Activated CD8-positive, alpha-beta memory T cell treated with anti-CD3 and anti-CD28 coated beads, Interleukin-2, amount 50 U/mL, for 1 hour (primary cell): ENCODE data around the gene CCNH.

Source experiments
- DNase-seq: peaks from one replicate; pipeline ENCODE4 v3.0.0-alpha.2; 2020; ENCODE audit errors: extremely low read depth

Gene CCNH

GRCh38 chr5:87412630-87413342 lies at the start of gene CCNH:
Gene CCNH, minus strand, starts transcription at chr5:87412930. Its CDS starts 136 bp downstream, at chr5:87412794.
- DNase-seq: peak; percentile 88

GRCh38 chr5:87457706-87458105 lies 45.0 kb upstream of the CCNH start:
- DNase-seq: no peak

GRCh38 chr5:87453801-87454200 lies 41.1 kb upstream of the CCNH start:
- no peak for DNase-seq

GRCh38 chr5:87452837-87453236 lies 40.1 kb upstream of the CCNH start:
- DNase-seq: no peak

- DNase-seq: no peak
These were observed 29.7 kb upstream of the CCNH start for GRCh38 chr5:87442419-87442818.

- DNase-seq: no peak
These were observed 25.5 kb upstream of the CCNH start for GRCh38 chr5:87438231-87438630.

- no peak for DNase-seq
These were observed 25.0 kb upstream of the CCNH start for GRCh38 chr5:87437724-87438123.

- DNase-seq: no peak
These were observed 22.5 kb upstream of the CCNH start for GRCh38 chr5:87435144-87435694.

- DNase-seq: no peak
These were observed 21.7 kb upstream of the CCNH start for GRCh38 chr5:87434461-87434860.

GRCh38 chr5:87433945-87434344 lies 21.2 kb upstream of the CCNH start:
- DNase-seq: no peak

GRCh38 chr5:87432460-87432859 lies 19.7 kb upstream of the CCNH start:
- DNase-seq: no peak

GRCh38 chr5:87430863-87431457 lies 18.2 kb upstream of the CCNH start:
- DNase-seq: no peak

- no peak for DNase-seq
These were observed 11.0 kb upstream of the CCNH start for GRCh38 chr5:87423755-87424154.

- no peak for DNase-seq
These were observed 8.6 kb upstream of the CCNH start for GRCh38 chr5:87421307-87421706.

- DNase-seq: no peak
These were observed 5.8 kb upstream of the CCNH start for GRCh38 chr5:87418506-87418905.

- no peak for DNase-seq
These were observed 564 bp upstream of the CCNH start for GRCh38 chr5:87413343-87413645.

- DNase-seq: no peak
These were observed 629 bp downstream of the CCNH start for GRCh38 chr5:87411973-87412629.

- no peak for DNase-seq
These were observed 1.2 kb downstream of the CCNH start for GRCh38 chr5:87411586-87411972.

GRCh38 chr5:87410931-87411330 lies 1.8 kb downstream of the CCNH start:
- no peak for DNase-seq

- no peak for DNase-seq
These were observed 4.5 kb downstream of the CCNH start for GRCh38 chr5:87408204-87408603.

- no peak for DNase-seq
These were observed 7.1 kb downstream of the CCNH start for GRCh38 chr5:87405472-87406155.

GRCh38 chr5:87404359-87404758 lies 8.4 kb downstream of the CCNH start:
- no peak for DNase-seq

GRCh38 chr5:87403899-87404298 lies 8.8 kb downstream of the CCNH start:
- no peak for DNase-seq
